ENCODE results near the gene PRICKLE2.
"Not testable (repeated sequence)": the region's sequence is repeated elsewhere in the genome, so short reads cannot be mapped to it uniquely, and the experiment has no call there.

Gene PRICKLE2

GRCh38 chr3:64094713-64095079 lies 130.6 kb downstream of the PRICKLE2 start:
- no peak for TF ChIP-seq POU2F2 (IDR thresholded peaks at IDR 0.05; ENCODE audit: low read depth, low read length)
- TF ChIP-seq SPI1 (IDR thresholded peaks at IDR 0.05; ENCODE audit: low read depth, low read length): no peak
- TF ChIP-seq POLR2A (IDR thresholded peaks at IDR 0.05; ENCODE audit: low read depth, low read length): no peak
- no peak for TF ChIP-seq TAF1 (IDR thresholded peaks at IDR 0.05; ENCODE audit: low read depth, low read length)
- no peak for TF ChIP-seq POLR2AphosphoS5 (IDR thresholded peaks at IDR 0.05; ENCODE audit: low read depth, low read length)
- no peak for TF ChIP-seq PAX5 (IDR thresholded peaks at IDR 0.05; ENCODE audit: insufficient read depth, low read length, severe bottlenecking)
- no peak for DNase-seq (ENCODE audit: insufficient read length, low spot score)
- FAIRE-seq: no peak

DNA sequence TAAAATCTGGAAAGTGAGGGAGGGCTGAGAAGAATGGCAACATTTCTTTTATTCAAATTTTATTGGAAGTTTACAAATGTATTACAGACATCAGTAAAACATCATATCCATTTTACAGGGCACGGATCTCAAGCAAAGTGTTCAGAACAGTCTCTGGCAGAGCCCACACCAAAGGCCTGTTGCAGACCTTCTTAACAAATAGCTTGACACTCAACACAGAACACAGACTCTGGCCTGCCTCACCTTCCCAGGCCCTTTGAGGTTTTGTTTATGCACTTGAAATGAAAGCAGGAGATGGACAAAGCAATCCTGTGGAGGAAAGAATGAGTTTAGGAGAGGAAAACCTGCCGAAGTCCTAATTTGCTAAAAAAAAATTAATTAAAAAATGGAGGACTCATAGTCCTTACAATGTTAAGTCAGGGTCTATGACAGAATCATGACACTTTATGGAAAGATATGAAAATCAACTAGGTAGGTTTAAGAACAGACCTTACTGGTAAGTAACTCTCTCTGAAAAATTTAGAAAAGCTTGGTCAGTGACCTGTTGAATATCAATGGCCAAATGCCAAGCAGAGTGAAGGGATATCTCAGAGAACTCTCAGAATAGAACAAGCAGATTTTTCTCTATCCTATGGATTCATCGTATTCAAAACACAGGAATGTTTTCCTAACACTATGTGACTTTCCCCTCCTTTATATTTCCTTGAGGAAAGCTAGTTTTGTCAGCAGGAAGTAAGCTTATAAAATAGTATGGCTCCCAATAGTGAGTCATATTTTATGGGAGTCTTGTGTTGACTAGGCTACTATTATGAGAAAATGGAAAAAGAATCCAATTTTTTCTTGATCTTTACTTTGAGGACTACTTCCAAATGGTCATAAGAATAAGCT lies 131.2 kb downstream of the PRICKLE2 start:
- TF ChIP-seq POLR2AphosphoS5 (IDR thresholded peaks at IDR 0.05; ENCODE audit: low read depth, low read length) (no peak), TAF1 (IDR thresholded peaks at IDR 0.05; ENCODE audit: low read depth, low read length) (no peak), SPI1 (IDR thresholded peaks at IDR 0.05; ENCODE audit: low read depth, low read length) (no peak), POU2F2 (IDR thresholded peaks at IDR 0.05; ENCODE audit: low read depth, low read length) (no peak), PAX5 (IDR thresholded peaks at IDR 0.05; ENCODE audit: insufficient read depth, low read length, severe bottlenecking) (no peak), POLR2A (IDR thresholded peaks at IDR 0.05; ENCODE audit: low read depth, low read length) (no peak)
- DNase-seq (ENCODE audit: insufficient read length, low spot score) (no peak), FAIRE-seq (no peak)

DNA sequence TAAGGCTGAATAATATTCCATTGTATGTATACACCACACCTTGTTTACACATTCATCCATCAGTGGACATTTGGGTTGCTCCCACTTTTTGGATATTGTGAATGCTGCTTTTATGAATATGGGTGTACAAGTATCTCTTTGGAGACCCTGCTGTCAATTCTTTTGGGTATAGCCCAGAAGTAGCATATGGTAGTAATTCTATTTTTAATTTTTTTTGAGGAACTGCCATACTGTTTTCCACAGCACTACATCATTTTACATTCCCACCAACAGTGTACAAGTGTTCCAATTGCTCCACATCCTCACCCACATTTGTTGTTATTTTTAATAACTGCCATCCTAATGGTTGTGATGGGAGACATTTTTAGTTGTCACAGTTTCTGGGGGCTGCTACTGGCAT lies 132.1 kb downstream of the PRICKLE2 start:
- TF ChIP-seq POLR2A (IDR thresholded peaks at IDR 0.05; ENCODE audit: low read depth, low read length): no peak
- TF ChIP-seq TAF1 (IDR thresholded peaks at IDR 0.05; ENCODE audit: low read depth, low read length): no peak
- TF ChIP-seq POU2F2 (IDR thresholded peaks at IDR 0.05; ENCODE audit: low read depth, low read length): no peak
- TF ChIP-seq POLR2AphosphoS5 (IDR thresholded peaks at IDR 0.05; ENCODE audit: low read depth, low read length): no peak
- TF ChIP-seq SPI1 (IDR thresholded peaks at IDR 0.05; ENCODE audit: low read depth, low read length): no peak
- no peak for TF ChIP-seq PAX5 (IDR thresholded peaks at IDR 0.05; ENCODE audit: insufficient read depth, low read length, severe bottlenecking)
- no peak for DNase-seq (ENCODE audit: insufficient read length, low spot score)

DNA sequence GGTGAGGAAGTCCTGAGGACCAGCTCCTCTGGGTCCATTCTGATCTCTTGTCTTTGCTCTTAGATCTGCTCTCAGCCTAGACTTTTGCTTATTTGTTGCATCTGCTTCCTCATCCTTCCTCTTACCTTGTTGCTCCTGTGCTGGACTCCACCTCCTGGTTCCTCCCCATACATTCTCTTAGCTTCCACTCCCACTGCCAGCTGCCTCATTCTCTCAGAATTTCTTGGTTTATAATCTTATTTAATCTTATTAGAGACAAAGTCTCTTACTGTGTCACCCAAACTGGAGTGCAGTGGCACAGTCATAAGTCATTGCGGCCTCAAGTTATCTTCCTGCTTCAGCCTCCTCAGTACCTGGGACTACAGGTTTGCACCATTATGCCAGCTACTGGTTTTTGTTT lies 133.8 kb downstream of the PRICKLE2 start:
- TF ChIP-seq POLR2A (IDR thresholded peaks at IDR 0.05; ENCODE audit: low read depth, low read length): no peak
- no peak for TF ChIP-seq SPI1 (IDR thresholded peaks at IDR 0.05; ENCODE audit: low read depth, low read length)
- TF ChIP-seq POU2F2 (IDR thresholded peaks at IDR 0.05; ENCODE audit: low read depth, low read length): no peak
- no peak for TF ChIP-seq POLR2AphosphoS5 (IDR thresholded peaks at IDR 0.05; ENCODE audit: low read depth, low read length)
- TF ChIP-seq TAF1 (IDR thresholded peaks at IDR 0.05; ENCODE audit: low read depth, low read length): no peak
- no peak for TF ChIP-seq PAX5 (IDR thresholded peaks at IDR 0.05; ENCODE audit: insufficient read depth, low read length, severe bottlenecking)
- DNase-seq (ENCODE audit: insufficient read length, low spot score) (no peak), FAIRE-seq (no peak)

More for the DNA sequence above, 132.1 kb downstream of the PRICKLE2 start:
- no peak for FAIRE-seq

GRCh38 chr3:64089386-64089785 lies 135.9 kb downstream of the PRICKLE2 start:
- not testable (repeated sequence) for DNase-seq (ENCODE audit: insufficient read length, low spot score); FAIRE-seq

GRCh38 chr3:64088408-64089205 lies 136.7 kb downstream of the PRICKLE2 start:
- TF ChIP-seq PAX5 (IDR thresholded peaks at IDR 0.05; ENCODE audit: insufficient read depth, low read length, severe bottlenecking): no peak
- TF ChIP-seq POLR2A (IDR thresholded peaks at IDR 0.05; ENCODE audit: low read depth, low read length): no peak
- no peak for TF ChIP-seq SPI1 (IDR thresholded peaks at IDR 0.05; ENCODE audit: low read depth, low read length)
- no peak for TF ChIP-seq POU2F2 (IDR thresholded peaks at IDR 0.05; ENCODE audit: low read depth, low read length)
- TF ChIP-seq TAF1 (IDR thresholded peaks at IDR 0.05; ENCODE audit: low read depth, low read length): no peak
- no peak for TF ChIP-seq POLR2AphosphoS5 (IDR thresholded peaks at IDR 0.05; ENCODE audit: low read depth, low read length)
- FAIRE-seq (no peak), DNase-seq (ENCODE audit: insufficient read length, low spot score) (no peak)

DNA sequence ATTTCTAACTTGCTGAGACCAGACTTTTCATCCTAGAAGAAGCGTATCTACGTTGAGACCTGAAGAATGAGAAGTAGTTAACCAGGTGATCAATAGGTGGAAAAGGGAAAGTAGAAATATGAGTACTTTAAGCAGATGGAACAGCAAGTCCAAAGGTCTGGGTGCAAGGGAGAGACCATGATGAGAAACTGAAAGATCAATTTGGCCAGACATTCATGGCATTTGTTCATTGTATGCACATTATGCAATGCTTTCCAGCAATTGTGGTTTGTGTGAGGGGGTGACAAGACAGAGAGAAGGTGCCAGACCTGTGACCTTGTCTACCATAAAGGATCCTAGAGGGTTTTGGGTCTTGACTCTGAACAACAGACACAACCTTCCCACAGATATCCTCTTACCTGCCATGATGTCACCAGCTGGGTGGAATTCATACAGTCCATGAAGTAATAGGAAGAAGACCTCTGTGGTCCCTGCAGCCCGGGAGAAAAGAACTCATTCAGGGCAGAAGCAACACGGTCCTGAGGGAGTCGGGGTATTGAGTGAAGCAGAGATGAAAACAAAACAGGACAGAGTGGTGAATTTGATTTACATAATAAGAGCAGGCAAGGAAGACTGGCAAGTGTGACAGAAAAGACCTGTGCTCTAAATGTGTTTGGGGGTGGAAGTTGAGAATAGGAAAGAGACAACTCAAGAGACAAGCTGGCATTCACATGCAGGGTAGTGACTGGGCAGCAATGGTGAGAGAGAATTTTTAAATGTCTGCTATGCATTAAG lies 138.6 kb downstream of the PRICKLE2 start:
- FAIRE-seq: no peak
- TF ChIP-seq TAF1 (IDR thresholded peaks at IDR 0.05; ENCODE audit: low read depth, low read length) (no peak), PAX5 (IDR thresholded peaks at IDR 0.05; ENCODE audit: insufficient read depth, low read length, severe bottlenecking) (no peak), POU2F2 (IDR thresholded peaks at IDR 0.05; ENCODE audit: low read depth, low read length) (no peak), POLR2A (IDR thresholded peaks at IDR 0.05; ENCODE audit: low read depth, low read length) (no peak), POLR2AphosphoS5 (IDR thresholded peaks at IDR 0.05; ENCODE audit: low read depth, low read length) (no peak), SPI1 (IDR thresholded peaks at IDR 0.05; ENCODE audit: low read depth, low read length) (no peak)
- DNase-seq (ENCODE audit: insufficient read length, low spot score): no peak

DNA sequence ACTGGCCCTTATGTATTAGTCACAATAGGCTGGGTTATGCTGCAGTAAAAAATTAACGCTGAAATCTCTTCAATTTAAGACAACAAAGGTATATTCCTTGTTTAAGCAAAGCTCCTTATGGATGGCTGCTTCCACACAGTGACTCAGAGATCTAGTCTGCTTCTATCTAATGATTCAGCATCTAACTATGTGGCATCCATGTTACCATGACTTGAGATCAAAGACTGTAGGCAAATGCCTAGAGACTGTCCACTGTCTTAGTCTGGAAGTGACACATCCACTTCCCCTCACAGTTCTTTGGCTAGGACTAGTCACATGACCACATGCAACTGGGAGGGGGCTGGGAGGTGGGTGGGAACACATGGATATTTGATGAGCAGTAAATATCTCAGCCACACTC lies 140.6 kb downstream of the PRICKLE2 start:
- TF ChIP-seq POLR2AphosphoS5 (IDR thresholded peaks at IDR 0.05; ENCODE audit: low read depth, low read length) (no peak), PAX5 (IDR thresholded peaks at IDR 0.05; ENCODE audit: insufficient read depth, low read length, severe bottlenecking) (no peak), POU2F2 (IDR thresholded peaks at IDR 0.05; ENCODE audit: low read depth, low read length) (no peak), TAF1 (IDR thresholded peaks at IDR 0.05; ENCODE audit: low read depth, low read length) (no peak), SPI1 (IDR thresholded peaks at IDR 0.05; ENCODE audit: low read depth, low read length) (no peak), POLR2A (IDR thresholded peaks at IDR 0.05; ENCODE audit: low read depth, low read length) (no peak)
- no peak for DNase-seq (ENCODE audit: insufficient read length, low spot score)
- no peak for FAIRE-seq

DNA sequence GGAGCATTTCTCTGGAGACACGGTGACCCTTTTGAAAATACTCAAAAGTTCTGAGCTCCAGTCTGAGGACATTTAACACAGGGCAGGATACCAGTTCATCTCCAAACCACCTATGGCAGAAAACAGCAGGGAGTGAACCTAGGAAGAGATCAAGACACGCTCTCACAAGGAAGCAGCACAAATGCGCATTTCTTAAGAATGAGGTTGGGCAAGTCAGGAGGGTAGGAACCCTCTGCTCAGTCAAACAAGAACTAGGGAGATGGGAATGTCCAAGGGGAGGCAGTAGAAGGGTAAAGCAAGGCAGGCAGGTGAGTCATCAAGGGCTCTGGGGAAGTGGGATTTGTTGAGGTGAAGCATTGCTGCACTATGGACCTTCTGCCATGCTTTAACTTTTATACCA lies 141.7 kb downstream of the PRICKLE2 start:
- no peak for FAIRE-seq
- TF ChIP-seq TAF1 (IDR thresholded peaks at IDR 0.05; ENCODE audit: low read depth, low read length): no peak
- no peak for TF ChIP-seq PAX5 (IDR thresholded peaks at IDR 0.05; ENCODE audit: insufficient read depth, low read length, severe bottlenecking)
- no peak for DNase-seq (ENCODE audit: insufficient read length, low spot score)

Data from GM12891 (cell line).